Mesendoderm (in vitro differentiated cells): ENCODE results near the gene BTBD16.

Experiments
- DNase-seq: peaks from one replicate; pipeline ENCODE4 v3.0.0; 2013
- H2AK5ac ChIP-seq: 2 replicates; pipeline ENCODE4 v1.6.1; 2013; ENCODE audit warnings: low read length, inconsistent platforms
- H2BK120ac ChIP-seq: 2 replicates; pipeline ENCODE4 v1.6.1; 2013; ENCODE audit warnings: low read depth, mild to moderate bottlenecking, low read length, moderate library complexity, mixed read lengths
- H2BK15ac ChIP-seq: replicated peaks from 2 replicates; pipeline ENCODE4 v1.6.1; 2013; ENCODE audit warnings: low read depth, mild to moderate bottlenecking, moderate library complexity
- H2BK5ac ChIP-seq: 2 replicates; pipeline ENCODE4 v1.6.1; 2013; ENCODE audit warnings: low read length, inconsistent platforms
- H3K18ac ChIP-seq: 2 replicates; pipeline ENCODE4 v1.6.1; 2013; ENCODE audit warnings: mild to moderate bottlenecking, low read length, mixed read lengths
- H3K23ac ChIP-seq: one replicate; pipeline ENCODE4 v1.6.1; 2013; ENCODE audit warnings: low read length
- H3K27ac ChIP-seq: 2 replicates; pipeline ENCODE4 v1.5.1; 2013; ENCODE audit warnings: low read depth, mild to moderate bottlenecking, inconsistent platforms, low read length, moderate library complexity
- H3K27me3 ChIP-seq: 2 replicates; pipeline ENCODE4 v1.6.1; 2013; ENCODE audit warnings: low read length, control low read depth, mild to moderate bottlenecking, inconsistent platforms; ENCODE audit not compliant: insufficient read depth, poor library complexity
- H3K36me3 ChIP-seq: 2 replicates; pipeline ENCODE4 v1.6.1; 2013; ENCODE audit warnings: low read length, inconsistent platforms; ENCODE audit not compliant: control insufficient read depth, insufficient read depth
- H3K4ac ChIP-seq: one replicate; pipeline ENCODE4 v1.6.1; 2013; ENCODE audit warnings: low read depth, mild to moderate bottlenecking, low read length, moderate library complexity
- H3K4me1 ChIP-seq: 2 replicates; pipeline ENCODE4 v1.6.1; 2013; ENCODE audit warnings: low read depth, low read length, inconsistent platforms; ENCODE audit not compliant: control insufficient read depth
- H3K4me2 ChIP-seq: 2 replicates; pipeline ENCODE4 v1.6.1; 2013; ENCODE audit warnings: low read length
- H3K4me3 ChIP-seq: 2 replicates; pipeline ENCODE4 v1.5.1; 2013; ENCODE audit warnings: mild to moderate bottlenecking, low read length
- H3K56ac ChIP-seq: one replicate; pipeline ENCODE4 v1.6.1; 2013; ENCODE audit warnings: low read length
- H3K79me1 ChIP-seq: 2 replicates; pipeline ENCODE4 v1.6.1; 2013; ENCODE audit warnings: low read length, inconsistent platforms
- H3K79me2 ChIP-seq: 2 replicates; pipeline ENCODE4 v1.6.1; 2013; ENCODE audit warnings: mild to moderate bottlenecking, low read length; ENCODE audit not compliant: control insufficient read depth, insufficient read depth
- H3K9ac ChIP-seq: 2 replicates; pipeline ENCODE4 v1.6.1; 2013; ENCODE audit warnings: low read length, inconsistent platforms
- H4K5ac ChIP-seq: one replicate; pipeline ENCODE4 v1.6.1; 2013; ENCODE audit warnings: low read length
- H4K8ac ChIP-seq: one replicate; pipeline ENCODE4 v1.6.1; 2013; ENCODE audit warnings: low read depth, mild to moderate bottlenecking, control low read depth, low read length, moderate library complexity
- WGBS: extraction: QIAGEN DNeasy Blood & Tissue Kit; methylation state at CpG from one replicate; pipeline ENCODE4 v1.1.7; 2013; ENCODE audit warnings: low lambda C conversion rate, missing lambda C conversion rate; ENCODE audit not compliant: insufficient coverage; ENCODE audit errors: extremely low coverage; 5-methylcytosine and 5-hydroxymethylcytosine counted together

The BTBD16 gene

DNA sequence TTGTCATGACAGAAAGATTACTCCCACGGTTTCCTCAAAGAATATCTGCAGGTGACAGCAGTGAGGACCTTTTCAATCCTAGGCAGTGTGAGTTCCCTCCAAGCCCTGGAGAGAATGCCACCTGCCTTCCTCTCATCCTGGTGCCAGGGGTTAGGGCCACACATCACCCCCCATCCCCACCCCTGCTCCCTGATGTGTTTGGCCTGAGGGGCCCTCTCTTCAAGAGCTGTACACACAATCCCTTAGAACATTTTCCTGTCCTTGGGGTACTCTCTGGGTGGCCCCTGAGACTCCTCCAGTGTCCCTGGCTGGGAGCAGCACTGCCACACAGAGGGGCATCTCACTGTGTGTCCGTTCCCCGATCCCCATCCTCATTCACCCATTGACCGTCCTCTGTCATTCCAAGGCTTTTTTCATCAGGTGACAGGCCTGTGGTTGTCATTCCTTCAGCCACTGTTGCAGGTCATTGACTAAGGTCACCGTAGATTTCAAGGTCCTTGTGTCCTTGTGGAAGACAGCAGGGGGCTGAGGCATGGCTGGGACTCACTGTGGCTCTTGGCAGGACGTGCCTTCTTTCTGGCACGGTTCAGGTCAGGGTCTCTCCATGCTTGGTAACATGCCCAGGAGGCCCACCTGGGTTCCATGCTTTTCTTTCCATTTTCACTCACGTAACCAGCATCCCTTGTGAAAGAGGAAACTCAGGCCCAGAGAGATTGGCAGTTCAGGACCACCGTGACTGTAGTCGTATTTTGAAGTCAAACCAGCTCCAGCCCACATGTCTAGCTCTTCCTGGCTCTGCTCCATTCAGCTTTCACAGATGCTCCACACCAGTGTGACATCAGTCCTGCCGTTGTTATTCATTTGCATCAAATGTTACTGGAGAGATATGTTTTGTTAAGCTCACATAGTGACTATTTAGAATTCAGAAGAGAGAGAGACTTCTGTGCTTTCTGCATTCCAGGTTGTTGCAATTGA, 26.8 kb upstream of the BTBD16 start:
- peaks cover 4% of the 10 kb centered on the region for H3K36me3 ChIP-seq
- H3K23ac ChIP-seq, result no peak overlapping the region
- no CpG with 5 or more reads among the region's 11 CpGs for WGBS

DNA sequence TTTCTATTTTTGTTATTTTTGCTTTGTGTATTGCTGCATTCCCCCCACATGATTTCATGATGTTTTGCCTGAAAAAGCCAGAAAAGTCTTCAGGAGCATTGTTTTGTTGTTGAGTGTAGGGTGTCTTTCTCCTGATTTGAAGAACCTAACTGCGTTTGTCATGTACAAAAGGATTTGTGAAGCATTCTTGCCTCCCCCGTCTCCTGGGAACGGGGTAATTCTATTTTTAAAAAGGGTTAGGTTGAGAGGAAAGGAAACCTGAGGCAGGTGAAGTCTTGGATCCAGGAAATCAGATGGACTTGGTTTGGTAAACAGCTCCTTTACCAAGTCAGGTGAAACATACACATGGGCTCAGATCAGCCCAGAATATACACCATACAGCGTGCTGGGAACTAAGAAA, 26.0 kb upstream of the BTBD16 start:
- Histone ChIP-seq H3K27me3 (no peaks in the 10 kb centered on the region), H4K8ac (no peak overlapping the region), H3K9ac (no peak overlapping the region), H3K4ac (no peak overlapping the region), H2AK5ac (no peak overlapping the region), H3K18ac (no peak overlapping the region), H4K5ac (no peak overlapping the region), H2BK5ac (no peak overlapping the region), H3K23ac (no peak overlapping the region), H2BK120ac (no peak overlapping the region), H3K4me2 (no peak overlapping the region), H3K79me2 (no peaks in the 10 kb centered on the region), H3K79me1 (no peaks in the 10 kb centered on the region), H2BK15ac (no peak overlapping the region), H3K27ac (no peak overlapping the region), H3K56ac (no peak overlapping the region), H3K36me3 (peaks cover 4% of the 10 kb centered on the region), H3K4me3 (no peak overlapping the region), H3K4me1 (no peaks in the 10 kb centered on the region)
- WGBS, result no CpG with 5 or more reads among the region's 4 CpGs
- no peak for DNase-seq

More for the DNA sequence above, 26.8 kb upstream of the BTBD16 start:
- Histone ChIP-seq H2AK5ac (no peak overlapping the region), H3K4me1 (no peaks in the 10 kb centered on the region), H2BK5ac (no peak overlapping the region), H4K8ac (no peak overlapping the region), H2BK120ac (no peak overlapping the region), H3K4me3 (no peak overlapping the region), H3K9ac (no peak overlapping the region), H3K27me3 (no peaks in the 10 kb centered on the region), H2BK15ac (no peak overlapping the region), H4K5ac (no peak overlapping the region), H3K4ac (no peak overlapping the region), H3K18ac (no peak overlapping the region), H3K27ac (no peak overlapping the region), H3K79me2 (no peaks in the 10 kb centered on the region), H3K79me1 (no peaks in the 10 kb centered on the region), H3K4me2 (no peak overlapping the region), H3K56ac (no peak overlapping the region)
- DNase-seq, result no peak

DNA sequence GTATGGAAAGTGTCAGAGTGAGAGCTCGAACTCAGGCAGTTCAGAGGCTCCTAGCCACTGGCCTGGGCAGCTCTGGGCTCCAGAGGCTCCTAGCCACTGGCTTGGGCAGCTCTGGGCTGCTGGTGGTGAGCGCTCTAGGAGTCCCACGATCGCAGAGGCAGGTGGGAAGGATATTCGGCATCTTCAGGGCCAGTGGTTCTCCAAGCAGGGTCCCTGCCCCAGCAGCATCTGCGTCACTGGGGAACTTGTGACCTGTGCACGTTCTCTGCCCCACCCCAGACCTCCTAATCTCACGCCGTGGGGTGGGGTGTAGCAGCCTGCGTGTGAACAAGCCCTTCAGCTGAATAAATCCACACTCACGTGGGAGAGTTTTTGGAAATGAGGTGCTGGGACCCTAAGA, 25.2 kb upstream of the BTBD16 start:
- H2BK120ac ChIP-seq, result no peak overlapping the region
- no peak overlapping the region for H3K4me2 ChIP-seq
- H3K18ac ChIP-seq, result no peak overlapping the region
- H2BK5ac ChIP-seq, result no peak overlapping the region
- no peaks in the 10 kb centered on the region for H3K27me3 ChIP-seq
- no peak overlapping the region for H4K5ac ChIP-seq
- peaks cover 4% of the 10 kb centered on the region for H3K36me3 ChIP-seq
- no peak for DNase-seq
- H2BK15ac ChIP-seq, result no peak overlapping the region
- no peak overlapping the region for H3K56ac ChIP-seq
- H3K4me3 ChIP-seq, result no peak overlapping the region
- H2AK5ac ChIP-seq, result no peak overlapping the region
- no peak overlapping the region for H3K4ac ChIP-seq
- no CpG with 5 or more reads among the region's 11 CpGs for WGBS
- no peak overlapping the region for H3K23ac ChIP-seq
- no peaks in the 10 kb centered on the region for H3K79me2 ChIP-seq
- no peak overlapping the region for H3K9ac ChIP-seq
- H4K8ac ChIP-seq, result no peak overlapping the region
- no peaks in the 10 kb centered on the region for H3K4me1 ChIP-seq
- H3K27ac ChIP-seq, result no peak overlapping the region
- H3K79me1 ChIP-seq, result no peaks in the 10 kb centered on the region

DNA sequence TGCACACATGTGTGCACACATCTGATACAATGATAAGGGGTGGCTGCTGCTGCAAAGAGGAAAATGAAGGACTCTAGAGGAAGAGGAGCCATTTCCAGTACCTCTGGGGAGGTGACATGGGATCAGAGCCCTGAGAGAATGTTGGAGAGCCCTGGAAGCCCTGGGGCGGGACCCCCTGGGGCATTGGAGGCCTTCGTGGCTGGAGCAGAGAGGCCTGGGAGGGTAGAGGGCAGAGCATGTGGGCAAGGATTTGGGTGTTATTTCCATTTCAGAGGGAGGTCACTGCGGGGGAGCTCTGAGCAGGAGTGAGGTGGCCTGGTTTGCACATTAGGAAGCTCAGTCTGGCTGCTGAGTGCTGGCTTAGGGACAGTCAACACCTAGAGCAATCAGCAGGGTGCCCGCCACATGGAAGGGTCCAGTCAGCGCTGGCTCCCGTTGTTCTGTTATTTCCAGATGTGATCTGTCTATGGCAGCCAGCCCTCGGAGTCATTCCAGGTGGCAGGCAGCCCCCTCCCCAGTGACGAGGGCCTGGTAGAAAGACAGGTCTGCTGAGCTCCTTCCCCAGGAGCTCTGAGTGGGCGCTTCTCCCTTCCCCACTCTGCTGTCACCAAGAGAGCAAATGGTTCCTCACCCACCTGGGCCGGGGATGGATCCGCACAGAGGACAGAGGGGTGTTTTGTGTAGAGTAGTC, 24.1 kb upstream of the BTBD16 start:
- H3K36me3 ChIP-seq, result peaks cover 4% of the 10 kb centered on the region
- H2BK15ac ChIP-seq, result no peak overlapping the region
- no peak overlapping the region for H2BK5ac ChIP-seq
- H3K18ac ChIP-seq, result no peak overlapping the region
- H3K23ac ChIP-seq, result no peak overlapping the region
- no peak overlapping the region for H3K4ac ChIP-seq
- H3K4me2 ChIP-seq, result no peak overlapping the region
- WGBS, result no CpG with 5 or more reads among the region's 11 CpGs
- no peaks in the 10 kb centered on the region for H3K79me1 ChIP-seq
- H3K4me1 ChIP-seq, result no peaks in the 10 kb centered on the region
- H4K8ac ChIP-seq, result no peak overlapping the region
- no peak overlapping the region for H2BK120ac ChIP-seq
- no peak for DNase-seq
- no peak overlapping the region for H3K4me3 ChIP-seq
- no peak overlapping the region for H3K56ac ChIP-seq
- no peak overlapping the region for H3K9ac ChIP-seq
- no peaks in the 10 kb centered on the region for H3K79me2 ChIP-seq
- no peak overlapping the region for H2AK5ac ChIP-seq
- H3K27me3 ChIP-seq, result no peaks in the 10 kb centered on the region
- no peak overlapping the region for H3K27ac ChIP-seq
- no peak overlapping the region for H4K5ac ChIP-seq

DNA sequence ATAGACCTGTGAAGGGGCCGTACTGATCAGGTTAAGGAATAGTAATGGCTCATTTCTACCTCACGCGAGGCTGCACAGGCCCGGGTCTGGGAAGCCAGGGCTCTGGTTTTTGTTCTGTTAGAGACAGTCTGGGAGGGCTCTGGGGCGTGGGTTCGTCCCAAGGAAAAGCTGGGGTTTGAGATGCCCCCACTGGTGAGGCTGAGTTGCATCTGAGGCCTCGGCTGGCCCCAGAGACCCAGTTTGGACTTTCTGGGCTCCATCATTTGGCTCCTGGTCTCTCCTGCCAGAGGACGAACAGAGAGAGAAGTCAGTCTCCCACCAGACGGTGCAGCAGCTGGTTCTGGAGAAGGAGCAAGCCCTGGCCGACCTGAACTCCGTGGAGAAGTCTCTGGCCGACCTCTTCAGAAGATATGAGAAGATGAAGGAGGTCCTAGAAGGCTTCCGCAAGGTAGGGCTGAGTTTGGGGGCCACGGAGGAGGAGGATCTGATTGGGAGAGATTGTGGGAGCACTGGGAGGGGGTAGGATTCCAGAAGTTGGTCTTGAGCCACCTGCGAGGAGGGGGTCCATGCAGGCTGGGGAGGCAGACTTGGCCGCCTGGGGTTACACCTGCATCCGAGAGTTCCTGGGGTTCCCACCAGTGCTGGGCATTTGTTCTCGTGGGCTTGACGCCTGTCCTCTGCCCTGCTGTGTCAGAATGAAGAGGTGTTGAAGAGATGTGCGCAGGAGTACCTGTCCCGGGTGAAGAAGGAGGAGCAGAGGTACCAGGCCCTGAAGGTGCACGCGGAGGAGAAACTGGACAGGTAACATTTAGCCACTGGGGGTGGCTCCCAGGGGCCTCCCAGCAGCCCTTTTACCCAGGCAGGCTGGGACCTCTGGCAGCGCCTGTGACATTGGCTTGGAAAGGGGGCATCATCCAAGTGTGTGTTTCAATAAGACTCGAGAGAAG, 22.5 kb upstream of the BTBD16 start:
- no peak overlapping the region for H3K27ac ChIP-seq
- H3K56ac ChIP-seq, result no peak overlapping the region
- no peak overlapping the region for H2BK5ac ChIP-seq
- H3K4me2 ChIP-seq, result no peak overlapping the region
- H4K8ac ChIP-seq, result no peak overlapping the region
- no peak overlapping the region for H4K5ac ChIP-seq
- H3K79me1 ChIP-seq, result no peaks in the 10 kb centered on the region
- H2AK5ac ChIP-seq, result no peak overlapping the region
- no CpG with 5 or more reads among the region's 25 CpGs for WGBS
- peaks cover 2% of the 10 kb centered on the region for H3K36me3 ChIP-seq
- H3K9ac ChIP-seq, result no peak overlapping the region
- H3K18ac ChIP-seq, result no peak overlapping the region
- no peak for DNase-seq
- H3K4ac ChIP-seq, result no peak overlapping the region
- no peak overlapping the region for H3K4me3 ChIP-seq
- H2BK120ac ChIP-seq, result no peak overlapping the region
- H3K4me1 ChIP-seq, result peaks cover 2% of the 10 kb centered on the region
- no peaks in the 10 kb centered on the region for H3K79me2 ChIP-seq
- no peak overlapping the region for H2BK15ac ChIP-seq
- H3K23ac ChIP-seq, result no peak overlapping the region
- no peaks in the 10 kb centered on the region for H3K27me3 ChIP-seq
